Subcutaneous abdominal adipose tissue (tissue), 5 donors: ENCODE results near the gene CIART.

Experiments used
- H3K27ac ChIP-seq: one replicate; pipeline ENCODE4 v1.7.0; 2013; ENCODE audit warnings: low read depth, mild to moderate bottlenecking, inconsistent platforms, low read length, moderate library complexity
- H3K27me3 ChIP-seq, 5 donors: one replicate each; pipeline ENCODE4 v1.7.0; 2013; ENCODE audit warnings: low read length in 5 of 5, inconsistent platforms in 1 of 5; ENCODE audit not compliant: control insufficient read depth in 5 of 5, insufficient read depth in 4 of 5
- H3K36me3 ChIP-seq, 5 donors: one replicate each; pipeline ENCODE4 v1.7.0; 2013; ENCODE audit warnings: low read length in 5 of 5; ENCODE audit not compliant: control insufficient read depth in 5 of 5, insufficient read depth in 5 of 5
- H3K4me1 ChIP-seq, 5 donors: one replicate each; pipeline ENCODE4 v1.7.0; 2013; ENCODE audit warnings: low read length in 5 of 5, mild to moderate bottlenecking in 3 of 5, moderate library complexity in 1 of 5; ENCODE audit not compliant: control insufficient read depth in 5 of 5, insufficient read depth in 5 of 5
- H3K4me3 ChIP-seq, 5 donors: one replicate each; pipeline ENCODE4 v1.7.0; 2013; ENCODE audit warnings: low read length in 5 of 5, low read depth in 1 of 5
- H3K9ac ChIP-seq, 5 donors: one replicate each; pipeline ENCODE4 v1.7.0; 2013; ENCODE audit warnings: low read length in 5 of 5, mild to moderate bottlenecking in 4 of 5, moderate library complexity in 3 of 5
- H3K9me3 ChIP-seq, 5 donors: one replicate each; pipeline ENCODE4 v1.7.0; 2013; ENCODE audit warnings: low read length in 5 of 5; ENCODE audit not compliant: control insufficient read depth in 5 of 5
- donor health status: healthy.
- donor health status: healthy.
- donor health status: healthy.
- donor health status: healthy.
- donor health status: healthy.

Gene CIART

DNA sequence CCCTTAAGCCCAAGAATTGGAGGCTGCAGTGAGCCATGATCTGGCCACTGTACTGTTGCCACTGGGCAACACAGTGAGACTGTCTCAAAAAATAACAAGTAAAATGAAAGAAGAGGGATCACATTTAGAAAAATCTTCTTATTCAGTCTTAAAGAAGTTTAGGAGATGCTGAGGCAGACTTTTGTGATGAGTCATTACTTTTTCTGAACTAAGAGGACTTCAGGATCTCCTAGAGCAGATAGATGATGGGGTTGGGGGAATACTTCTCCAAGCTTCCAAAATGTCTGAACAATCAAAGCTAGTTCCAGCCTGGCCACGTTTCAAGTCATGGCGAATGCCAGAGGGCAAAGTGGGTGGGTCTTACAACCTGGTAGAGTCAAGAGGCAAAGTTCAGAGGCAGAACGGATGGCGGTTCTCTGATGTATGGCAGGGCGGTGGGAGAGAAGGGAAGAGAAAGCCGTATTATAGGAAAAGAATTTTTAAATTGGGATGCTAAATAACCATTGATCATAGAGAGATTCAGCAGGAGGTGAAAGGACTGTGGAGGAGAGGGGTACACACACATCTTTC, 2.1 kb upstream of the CIART start:
- H3K27ac ChIP-seq, result no peak overlapping the region
- H3K36me3 ChIP-seq, result peaks cover 0 to 4% (median 3%) of the 10 kb centered on the region in 5 donors
- no peak overlapping the region for H3K4me3 ChIP-seq
- no peaks in the 10 kb centered on the region for H3K9me3 ChIP-seq
- H3K9ac ChIP-seq, result peak overlapping the region in 1 of 5 donors; percentile 79
- H3K4me1 ChIP-seq, result peaks cover 3 to 26% (median 24%) of the 10 kb centered on the region in 5 donors
- no peaks in the 10 kb centered on the region for H3K27me3 ChIP-seq

DNA sequence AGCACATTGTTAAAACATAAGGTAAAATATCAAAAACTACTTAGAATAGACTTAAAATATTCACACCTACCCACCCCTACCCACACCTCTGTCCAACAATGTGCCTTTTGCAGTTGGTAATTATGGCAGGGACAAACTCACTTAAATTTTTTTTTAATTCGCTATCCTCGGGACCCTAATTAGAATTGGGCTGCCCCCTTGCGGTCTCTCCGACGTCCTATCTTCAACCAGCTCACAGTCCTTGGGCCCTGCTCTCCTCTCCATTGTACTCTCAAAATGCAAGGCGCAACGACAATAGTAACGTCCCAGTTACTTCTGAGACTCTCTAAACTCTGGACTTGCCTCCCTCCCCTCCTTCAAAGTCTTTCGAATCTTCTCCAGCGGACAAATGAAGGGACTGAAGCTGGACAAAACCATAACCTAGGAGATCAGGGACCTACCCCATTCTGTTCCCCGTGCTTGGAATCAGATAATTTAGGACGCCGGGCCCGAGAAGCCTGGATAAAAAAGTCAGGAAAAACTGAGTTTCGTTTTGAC, 1.1 kb upstream of the CIART start:
- peak overlapping the region; percentile 16 to 79 (median 62) for H3K9ac ChIP-seq
- peak overlapping the region; percentile 84 for H3K27ac ChIP-seq
- H3K4me1 ChIP-seq, result peaks cover 3 to 26% (median 24%) of the 10 kb centered on the region in 5 donors
- H3K36me3 ChIP-seq, result peaks cover 1 to 7% (median 6%) of the 10 kb centered on the region in 5 donors
- no peaks in the 10 kb centered on the region for H3K27me3 ChIP-seq
- no peaks in the 10 kb centered on the region for H3K9me3 ChIP-seq
- H3K4me3 ChIP-seq, result peak overlapping the region; percentile 71 to 91 (median 77)

DNA sequence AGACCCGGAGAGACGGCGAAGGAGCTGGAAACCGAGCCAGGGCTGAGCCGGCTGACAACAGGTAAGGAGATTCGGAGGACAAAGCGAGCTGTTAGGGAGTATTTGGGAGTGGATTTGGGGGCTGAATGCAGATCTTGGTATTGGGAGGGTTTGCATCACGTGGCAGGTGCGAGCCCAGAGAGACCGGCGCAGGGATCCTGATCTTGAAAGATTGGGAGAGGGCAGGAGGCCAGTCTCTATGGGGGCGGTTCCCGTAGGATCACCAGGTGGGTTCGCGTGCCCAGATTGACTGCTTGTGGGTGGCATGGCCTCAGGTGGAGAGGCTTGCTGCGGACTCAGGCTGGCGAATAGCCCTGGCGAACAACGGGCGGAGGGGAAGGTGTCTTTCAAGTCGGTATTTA, 204 bp downstream of the CIART start:
- H3K36me3 ChIP-seq, result peaks cover 6 to 14% (median 11%) of the 10 kb centered on the region in 5 donors
- peak overlapping the region; percentile 71 to 85 (median 77) for H3K4me3 ChIP-seq
- peaks cover 3 to 26% (median 24%) of the 10 kb centered on the region in 5 donors for H3K4me1 ChIP-seq
- H3K9ac ChIP-seq, result peak overlapping the region in 4 of 5 donors; percentile 38 to 72 (median 64)
- H3K9me3 ChIP-seq, result no peaks in the 10 kb centered on the region
- H3K27me3 ChIP-seq, result no peaks in the 10 kb centered on the region
- no peak overlapping the region for H3K27ac ChIP-seq

DNA sequence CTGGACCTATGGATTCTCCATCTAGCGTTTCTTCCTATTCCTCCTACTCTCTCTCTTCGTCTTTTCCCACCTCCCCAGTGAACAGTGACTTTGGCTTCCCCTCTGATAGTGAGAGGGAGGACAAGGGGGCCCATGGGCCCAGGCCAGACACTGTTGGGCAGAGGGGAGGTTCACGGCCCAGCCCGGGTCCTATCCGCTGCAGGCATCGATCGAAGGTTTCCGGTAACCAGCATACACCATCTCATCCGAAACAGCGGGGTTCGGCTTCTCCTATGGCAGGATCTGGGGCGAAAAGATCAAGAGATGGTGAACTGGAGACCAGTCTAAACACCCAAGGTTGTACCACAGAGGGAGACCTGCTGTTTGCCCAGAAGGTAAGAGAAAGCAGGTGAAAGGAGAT, 906 bp downstream of the CIART start:
- no peaks in the 10 kb centered on the region for H3K9me3 ChIP-seq
- no peaks in the 10 kb centered on the region for H3K27me3 ChIP-seq
- peak overlapping the region; percentile 21 to 85 (median 77) for H3K4me3 ChIP-seq
- H3K9ac ChIP-seq, result peak overlapping the region in 2 of 5 donors; percentile 38 to 72
- H3K27ac ChIP-seq, result no peak overlapping the region
- H3K36me3 ChIP-seq, result peaks cover 6 to 17% (median 11%) of the 10 kb centered on the region in 5 donors
- peaks cover 3 to 26% (median 24%) of the 10 kb centered on the region in 5 donors for H3K4me1 ChIP-seq

DNA sequence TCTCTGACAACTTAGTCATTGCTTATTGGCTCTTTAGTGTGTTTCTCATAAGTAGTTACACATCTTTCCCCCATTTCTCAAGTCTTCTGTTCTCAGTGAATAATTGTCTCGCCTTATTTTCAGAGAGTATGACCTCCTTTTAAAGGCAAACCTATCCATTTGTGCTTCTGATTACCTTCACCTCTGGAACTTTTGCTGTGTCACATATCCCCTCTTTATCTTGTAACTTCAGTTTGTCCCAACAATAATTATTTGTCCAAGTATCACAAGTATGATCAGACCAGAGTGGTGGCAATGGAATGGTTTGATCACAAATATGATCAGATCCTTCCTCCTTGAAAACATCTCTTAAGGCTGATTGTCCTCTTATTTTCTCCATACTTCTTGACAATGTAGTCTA, 6.0 kb downstream of the CIART start:
- Histone ChIP-seq H3K27me3 (no peaks in the 10 kb centered on the region), H3K4me1 (peaks cover 2 to 6% (median 5%) of the 10 kb centered on the region in 5 donors), H3K36me3 (peaks cover 6 to 14% (median 11%) of the 10 kb centered on the region in 5 donors), H3K9ac (no peak overlapping the region), H3K27ac (no peak overlapping the region), H3K4me3 (no peak overlapping the region), H3K9me3 (no peaks in the 10 kb centered on the region)

DNA sequence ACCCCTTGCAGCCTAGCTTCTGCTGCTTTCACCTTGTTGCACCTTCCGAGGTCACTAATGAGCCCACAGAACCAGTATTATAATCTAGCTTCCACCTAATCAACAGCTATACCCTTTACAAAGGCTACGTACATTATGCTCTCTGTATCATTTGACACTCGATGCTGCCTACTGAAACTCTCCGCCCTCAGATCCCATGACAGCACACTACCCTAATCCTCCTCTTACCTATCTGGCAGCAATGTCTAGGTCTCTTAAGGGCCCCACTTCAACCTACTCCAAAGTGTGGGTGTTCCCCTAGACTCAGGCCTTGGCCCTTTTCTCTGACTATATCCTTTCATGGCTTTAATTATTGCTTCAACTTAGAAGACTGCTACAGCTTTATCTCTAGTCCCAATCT, 6.5 kb downstream of the CIART start:
- Histone ChIP-seq H3K27me3 (no peaks in the 10 kb centered on the region), H3K36me3 (peaks cover 6 to 14% (median 11%) of the 10 kb centered on the region in 5 donors), H3K27ac (no peak overlapping the region), H3K4me1 (peaks cover 2 to 10% (median 7%) of the 10 kb centered on the region in 5 donors), H3K4me3 (no peak overlapping the region), H3K9ac (no peak overlapping the region), H3K9me3 (no peaks in the 10 kb centered on the region)

DNA sequence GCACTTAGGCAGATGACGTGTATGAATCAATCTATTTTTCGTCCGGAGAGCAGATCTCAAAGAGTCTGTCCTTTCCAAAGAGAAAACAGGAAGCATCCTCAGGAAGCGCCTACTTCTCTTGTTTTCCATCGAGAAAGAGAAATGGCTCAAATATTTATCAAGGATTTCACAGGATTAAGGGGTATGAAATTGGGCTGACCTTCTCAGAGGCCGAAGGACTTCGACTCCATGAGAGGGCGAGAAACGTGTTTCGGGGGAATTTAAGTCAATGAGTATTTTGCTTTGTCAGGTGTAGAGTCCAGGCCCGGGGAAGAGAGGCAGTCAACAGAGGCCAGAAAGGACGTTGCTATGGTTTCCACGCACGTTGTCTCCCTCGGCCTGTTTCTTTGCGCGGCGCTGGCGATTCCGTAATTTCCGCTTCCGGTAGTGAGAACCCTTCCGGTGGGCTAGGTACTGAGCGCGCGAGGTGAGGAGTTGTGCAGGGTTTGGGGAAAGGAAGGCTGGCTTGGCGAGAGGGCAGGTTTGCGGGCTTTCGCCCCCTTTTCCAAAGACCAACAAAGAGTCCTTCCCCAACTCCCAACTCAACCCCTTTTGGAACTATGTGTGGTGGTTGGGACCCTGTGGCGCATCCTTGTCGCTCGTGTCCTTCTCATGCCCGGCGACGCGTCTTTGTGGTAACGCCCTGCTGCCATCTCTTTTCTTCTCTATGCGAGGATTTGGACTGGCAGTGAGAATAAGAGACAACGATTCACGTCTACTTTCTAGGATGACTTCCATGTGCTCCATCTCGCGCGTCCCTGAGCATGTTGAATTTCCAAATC, 11.3 kb downstream of the CIART start, which contains the start of gene MRPS21:
MRPS21 (plus strand) TSS at position 429 of the 821 bp plus-strand sequence. CDS start 506 bp downstream, outside the sequence.
- Histone ChIP-seq H3K4me1 (peaks cover 3 to 19% (median 16%) of the 10 kb centered on the region in 5 donors), H3K27me3 (no peaks in the 10 kb centered on the region), H3K4me3 (peak within 1 kb of the TSS; percentile 77 to 99 (median 90)), H3K27ac (peak within 1 kb of the TSS; percentile 85), H3K9me3 (no peaks in the 10 kb centered on the region), H3K36me3 (peaks cover 4 to 29% (median 11%) of the 10 kb centered on the region in 5 donors), H3K9ac (peak within 1 kb of the TSS; percentile 70 to 81 (median 75))

DNA sequence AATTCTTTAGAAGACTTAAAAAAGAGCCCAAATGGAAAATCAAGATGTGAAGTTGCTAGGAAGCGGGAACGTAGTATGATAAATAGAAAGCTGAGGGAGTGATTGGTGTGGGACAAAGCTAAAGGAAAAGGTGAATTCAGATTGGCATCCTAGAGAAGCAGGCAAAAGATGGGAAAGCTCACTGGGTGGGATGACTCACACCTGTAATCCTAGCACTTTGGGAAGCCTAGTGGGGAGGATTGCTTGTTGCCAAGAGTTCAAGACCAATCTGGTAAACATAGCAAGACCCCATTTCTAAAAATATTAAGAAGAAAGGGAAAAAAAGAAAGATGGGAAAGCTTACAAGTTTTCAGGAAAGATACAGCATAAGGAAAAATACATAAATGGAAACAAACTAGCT, 13.1 kb downstream of the CIART start:
- Histone ChIP-seq H3K9ac (no peak overlapping the region), H3K9me3 (no peaks in the 10 kb centered on the region), H3K4me3 (no peak overlapping the region), H3K36me3 (peaks cover 7 to 39% (median 17%) of the 10 kb centered on the region in 5 donors), H3K27me3 (no peaks in the 10 kb centered on the region), H3K27ac (no peak overlapping the region), H3K4me1 (peaks cover 3 to 19% (median 16%) of the 10 kb centered on the region in 5 donors)

DNA sequence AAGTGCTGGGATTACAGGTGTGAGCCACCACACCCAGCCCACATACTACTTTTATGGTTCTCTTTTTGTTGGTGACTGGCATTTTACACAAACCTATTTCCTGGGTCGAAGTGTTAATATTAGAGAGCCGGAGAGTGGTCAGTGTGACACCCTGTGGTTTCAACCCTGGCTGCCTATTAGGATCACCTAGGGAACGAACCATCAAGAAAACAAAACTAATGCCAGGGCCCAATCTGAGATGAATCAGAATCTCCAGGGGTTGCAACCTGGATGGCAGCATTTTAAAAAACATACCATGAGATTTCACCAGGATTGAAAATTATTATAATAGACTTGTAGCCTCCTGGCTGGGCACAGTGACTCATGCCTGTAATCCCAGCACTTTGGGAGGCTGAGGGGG, 17.4 kb downstream of the CIART start:
- H3K9me3 ChIP-seq, result no peaks in the 10 kb centered on the region
- H3K9ac ChIP-seq, result no peak overlapping the region
- no peak overlapping the region for H3K4me3 ChIP-seq
- H3K36me3 ChIP-seq, result peaks cover 25 to 59% (median 32%) of the 10 kb centered on the region in 5 donors
- H3K27me3 ChIP-seq, result no peaks in the 10 kb centered on the region
- no peak overlapping the region for H3K27ac ChIP-seq
- H3K4me1 ChIP-seq, result peaks cover 0 to under 1% (median under 1%) of the 10 kb centered on the region in 5 donors

DNA sequence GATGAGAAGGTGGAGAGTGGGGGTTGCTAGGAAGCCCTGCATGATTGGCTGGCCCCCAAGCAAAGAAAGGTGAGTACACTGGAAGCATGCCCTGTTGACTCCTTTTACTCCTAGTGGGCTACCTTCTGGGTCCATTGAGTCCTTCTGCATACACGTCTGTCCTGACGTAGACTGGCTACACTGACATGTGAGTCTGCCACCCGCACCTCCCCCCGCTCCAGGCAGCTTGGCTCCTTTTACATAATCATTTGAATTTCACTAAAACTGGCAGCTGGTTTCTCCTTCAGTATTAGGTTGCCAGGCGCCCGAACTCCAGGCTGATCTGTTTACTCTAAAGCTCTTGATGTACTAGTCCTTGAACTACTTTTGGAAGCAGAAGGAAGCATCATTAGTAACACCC, 20.0 kb downstream of the CIART start:
- Histone ChIP-seq H3K9ac (no peak overlapping the region), H3K27ac (no peak overlapping the region), H3K36me3 (peaks cover 21 to 52% (median 30%) of the 10 kb centered on the region in 5 donors), H3K4me1 (no peaks in the 10 kb centered on the region), H3K4me3 (no peak overlapping the region), H3K27me3 (no peaks in the 10 kb centered on the region), H3K9me3 (no peaks in the 10 kb centered on the region)
